Erythroblast (primary cell): ENCODE measurements around the gene LSG1.

Experiments used
- GATA1 ChIP-seq: IDR thresholded peaks from 2 replicates; pipeline ENCODE4 v1.6.1; 2011; ENCODE audit warnings: low read depth, mild to moderate bottlenecking, control low read depth, low read length, moderate library complexity
- POLR2A ChIP-seq: IDR thresholded peaks from 2 replicates; pipeline ENCODE4 v1.6.1; 2011; ENCODE audit warnings: mild to moderate bottlenecking, low read length

GRCh38 chr3:194608981-194609380 is 63.0 kb downstream of the LSG1 start:
- TF ChIP-seq POLR2A, result no peak
- TF ChIP-seq GATA1, result no peak
